HG03460 (cell line): ENCODE results near the gene CDX1.

Source experiments
- ATAC-seq: cut with Tn5 transposase; IDR thresholded peaks from one replicate; pipeline ENCODE4 v1.9.1; 2021; ENCODE audit not compliant: unreplicated experiment

Gene CDX1

DNA sequence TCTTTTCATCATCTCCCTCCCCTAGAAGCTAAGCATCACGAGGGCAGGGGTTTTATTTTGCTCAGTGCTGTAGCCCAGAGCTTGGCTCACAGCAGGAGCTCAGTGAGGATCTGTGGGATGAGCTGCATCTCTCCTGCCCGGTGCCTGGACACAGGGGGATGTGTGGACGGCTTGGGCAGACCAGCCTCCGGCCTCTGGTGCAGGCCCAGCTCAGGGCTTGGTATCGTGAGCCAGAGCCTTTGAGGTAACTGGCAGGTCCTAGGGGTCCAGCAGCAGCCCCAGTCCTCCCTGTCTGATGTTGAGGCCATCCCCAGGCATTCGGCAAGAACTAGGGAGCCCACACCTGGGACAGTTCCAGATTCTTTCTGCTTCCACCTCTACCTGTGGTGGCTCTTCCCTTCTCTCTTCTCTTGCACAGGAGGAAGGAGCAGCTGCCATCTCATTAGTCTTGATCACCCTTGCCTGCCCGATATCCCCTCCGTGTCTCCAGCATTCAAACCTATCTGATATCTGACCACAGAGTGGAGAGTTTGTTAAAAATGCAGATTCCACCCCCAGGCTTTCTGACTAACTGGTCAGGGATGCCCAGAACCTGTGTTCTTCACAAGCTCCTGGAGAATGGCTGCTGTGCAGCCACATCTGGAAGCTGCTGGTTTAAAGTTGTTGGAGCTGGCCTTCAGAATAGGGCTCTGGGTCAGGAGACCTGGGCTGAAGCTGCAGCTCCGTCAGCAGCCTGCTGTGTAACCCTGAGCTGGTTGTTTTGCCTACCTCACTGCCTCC lies 15.4 kb downstream of the CDX1 start:
- no peak for ATAC-seq

DNA sequence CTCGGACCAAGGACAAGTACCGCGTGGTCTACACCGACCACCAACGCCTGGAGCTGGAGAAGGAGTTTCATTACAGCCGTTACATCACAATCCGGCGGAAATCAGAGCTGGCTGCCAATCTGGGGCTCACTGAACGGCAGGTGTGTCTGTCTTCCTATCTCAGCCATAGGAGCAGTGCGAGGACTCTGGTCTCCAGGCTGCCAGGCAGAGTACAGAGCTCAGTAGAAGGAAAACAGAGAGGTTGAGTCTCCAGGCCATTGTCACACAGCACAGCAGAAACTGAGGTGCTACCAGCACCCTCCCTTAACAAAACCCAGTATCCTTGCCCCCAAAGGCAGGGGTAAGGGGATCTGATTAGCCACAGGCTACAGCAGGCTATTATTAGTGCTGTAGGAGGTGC lies 16.2 kb downstream of the CDX1 start:
- no peak for ATAC-seq

DNA sequence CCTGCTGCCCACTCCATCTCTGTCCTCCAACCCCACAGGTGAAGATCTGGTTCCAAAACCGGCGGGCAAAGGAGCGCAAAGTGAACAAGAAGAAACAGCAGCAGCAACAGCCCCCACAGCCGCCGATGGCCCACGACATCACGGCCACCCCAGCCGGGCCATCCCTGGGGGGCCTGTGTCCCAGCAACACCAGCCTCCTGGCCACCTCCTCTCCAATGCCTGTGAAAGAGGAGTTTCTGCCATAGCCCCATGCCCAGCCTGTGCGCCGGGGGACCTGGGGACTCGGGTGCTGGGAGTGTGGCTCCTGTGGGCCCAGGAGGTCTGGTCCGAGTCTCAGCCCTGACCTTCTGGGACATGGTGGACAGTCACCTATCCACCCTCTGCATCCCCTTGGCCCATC lies 16.9 kb downstream of the CDX1 start:
- ATAC-seq, result no peak

DNA sequence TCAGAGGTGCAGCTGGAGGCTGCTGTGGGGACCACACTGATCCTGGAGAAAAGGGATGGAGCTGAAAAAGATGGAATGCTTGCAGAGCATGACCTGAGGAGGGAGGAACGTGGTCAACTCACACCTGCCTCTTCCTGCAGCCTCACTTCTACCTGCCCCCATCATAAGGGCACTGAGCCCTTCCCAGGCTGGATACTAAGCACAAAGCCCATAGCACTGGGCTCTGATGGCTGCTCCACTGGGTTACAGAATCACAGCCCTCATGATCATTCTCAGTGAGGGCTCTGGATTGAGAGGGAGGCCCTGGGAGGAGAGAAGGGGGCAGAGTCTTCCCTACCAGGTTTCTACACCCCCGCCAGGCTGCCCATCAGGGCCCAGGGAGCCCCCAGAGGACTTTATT lies 17.4 kb downstream of the CDX1 start:
- no peak for ATAC-seq

DNA sequence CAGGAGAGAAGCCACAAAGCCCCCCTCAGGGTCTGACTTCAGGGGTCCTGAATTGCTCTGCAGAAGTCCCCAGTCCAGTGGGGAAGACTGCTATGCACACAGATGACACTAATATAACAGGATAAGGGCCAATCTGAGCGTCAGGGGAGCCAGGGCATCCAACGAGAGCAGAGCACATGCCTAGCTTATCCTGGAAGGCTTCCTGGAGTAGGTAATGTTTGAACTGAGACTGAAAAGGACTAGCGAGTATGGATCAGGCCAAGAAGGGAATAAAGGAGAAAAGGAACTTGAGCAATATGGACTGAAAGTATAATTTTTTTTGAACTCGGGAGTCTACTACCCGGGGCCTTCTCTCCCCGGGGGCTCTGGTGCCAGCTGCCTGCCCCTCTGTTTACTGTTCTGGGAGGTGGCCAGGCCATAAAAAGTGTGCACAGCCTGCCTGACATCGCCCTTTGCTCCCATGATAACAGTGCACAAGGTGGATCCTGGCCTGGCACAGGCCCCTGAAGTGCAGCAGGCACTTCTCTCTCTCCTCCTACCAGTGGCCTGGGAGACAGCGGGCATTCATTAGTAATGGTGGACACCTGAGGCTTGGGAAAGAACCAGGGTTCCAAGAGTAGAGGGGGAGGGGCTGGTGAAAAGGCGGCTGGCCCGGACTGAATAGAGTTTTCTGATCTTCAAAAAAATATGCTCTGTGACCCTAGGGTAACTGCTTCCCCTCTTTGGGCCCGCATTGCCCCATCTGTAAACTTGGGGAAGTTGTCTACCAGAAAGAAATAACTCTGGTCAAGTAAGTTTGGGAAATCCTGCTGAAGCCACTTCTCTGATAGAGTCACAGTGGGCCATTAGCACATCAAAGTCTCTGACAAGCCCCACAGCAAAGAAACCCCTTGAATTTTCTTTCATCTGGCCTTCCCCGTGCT lies 18.7 kb downstream of the CDX1 start:
- no peak for ATAC-seq

DNA sequence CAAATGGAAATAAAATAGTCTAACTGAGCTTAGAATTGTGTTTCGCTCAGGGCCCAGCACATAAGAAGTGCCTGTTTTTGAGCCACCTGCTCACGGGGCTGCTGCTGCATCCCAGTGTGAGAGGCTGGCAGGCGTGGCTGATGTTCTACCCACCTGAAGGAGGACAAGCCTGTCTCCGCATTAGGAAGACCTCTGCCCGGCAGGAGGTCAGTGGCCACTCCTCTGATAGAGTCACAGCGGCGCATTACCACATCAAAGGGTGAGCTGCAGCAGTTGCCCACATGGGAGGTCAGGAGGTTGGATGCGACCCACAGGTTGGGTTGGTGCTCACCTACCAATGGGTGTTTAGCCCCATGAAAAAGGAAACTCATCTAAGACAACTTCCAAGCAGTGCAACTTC lies 19.6 kb downstream of the CDX1 start:
- no peak for ATAC-seq

DNA sequence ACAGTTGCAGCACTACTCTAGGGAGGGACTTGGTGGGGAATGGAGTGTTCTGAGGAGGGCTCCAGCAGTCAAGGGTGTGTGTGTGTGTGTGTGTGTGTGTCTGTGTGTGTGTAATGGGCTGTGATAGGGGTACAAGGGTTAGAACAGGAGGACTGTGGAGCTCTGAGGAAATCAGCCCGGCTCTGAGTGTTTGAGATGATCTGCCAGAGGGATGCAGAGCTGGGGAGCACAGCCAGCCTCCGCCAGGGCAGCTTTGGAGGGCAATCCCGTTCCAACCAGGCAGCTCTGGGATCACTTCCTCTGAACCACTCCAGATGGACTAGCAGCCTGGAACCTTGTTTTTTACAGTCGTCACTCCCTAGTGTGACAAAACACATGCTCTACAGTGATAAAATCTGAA lies 20.3 kb downstream of the CDX1 start:
- no peak for ATAC-seq

DNA sequence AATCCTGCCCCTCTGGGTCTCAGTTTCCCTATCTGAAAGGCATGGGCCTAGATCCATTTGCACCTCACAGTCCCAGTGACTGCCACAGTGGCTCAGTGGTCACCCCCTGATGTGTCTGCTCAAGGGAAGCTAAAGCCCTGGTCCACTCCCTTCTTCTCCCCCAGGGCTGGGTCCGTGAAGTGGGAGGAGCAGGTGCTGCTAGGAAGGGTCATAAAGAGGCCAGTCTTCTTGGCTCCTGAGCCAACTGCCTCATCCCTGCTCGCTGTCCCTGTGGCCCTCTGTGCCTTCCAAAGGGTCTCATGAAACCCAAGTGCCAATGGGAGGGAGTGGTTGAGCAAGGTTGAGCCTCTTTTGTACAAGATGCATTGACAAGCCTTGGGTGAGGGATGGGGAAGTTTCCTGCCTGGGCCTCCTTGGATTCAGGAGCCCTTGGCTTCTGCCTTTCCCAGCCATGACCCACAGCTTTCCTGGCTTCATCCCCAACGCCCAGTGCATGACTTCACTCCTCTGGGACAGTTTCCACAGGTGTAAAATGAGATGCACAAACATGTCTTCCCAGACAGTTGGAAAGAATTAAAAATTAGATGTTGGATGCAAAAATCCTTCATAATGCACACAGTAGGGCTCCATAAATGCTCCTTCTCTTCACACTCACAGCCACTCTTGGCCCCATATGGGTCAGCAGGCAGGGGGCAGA lies 21.7 kb downstream of the CDX1 start:
- ATAC-seq, result no peak

DNA sequence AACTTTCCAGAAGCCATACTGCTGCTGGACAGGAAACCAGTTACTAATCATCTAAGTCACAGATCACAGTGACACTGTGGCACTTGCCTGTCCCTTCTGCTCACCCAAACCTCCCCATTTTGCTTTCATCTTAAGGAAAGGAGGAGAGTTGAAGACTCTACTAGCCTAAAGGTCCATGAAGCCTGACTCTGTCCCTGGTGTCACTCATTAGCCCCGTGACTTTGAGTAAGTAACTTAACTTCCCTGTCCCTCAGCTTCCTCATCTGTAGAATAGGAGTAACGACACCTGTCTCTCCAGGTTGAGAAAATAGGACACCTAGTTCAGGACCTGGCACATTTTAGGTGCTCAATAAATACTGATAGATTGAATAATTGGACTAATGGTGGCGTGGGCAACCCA lies 22.7 kb downstream of the CDX1 start:
- ATAC-seq, result no peak

DNA sequence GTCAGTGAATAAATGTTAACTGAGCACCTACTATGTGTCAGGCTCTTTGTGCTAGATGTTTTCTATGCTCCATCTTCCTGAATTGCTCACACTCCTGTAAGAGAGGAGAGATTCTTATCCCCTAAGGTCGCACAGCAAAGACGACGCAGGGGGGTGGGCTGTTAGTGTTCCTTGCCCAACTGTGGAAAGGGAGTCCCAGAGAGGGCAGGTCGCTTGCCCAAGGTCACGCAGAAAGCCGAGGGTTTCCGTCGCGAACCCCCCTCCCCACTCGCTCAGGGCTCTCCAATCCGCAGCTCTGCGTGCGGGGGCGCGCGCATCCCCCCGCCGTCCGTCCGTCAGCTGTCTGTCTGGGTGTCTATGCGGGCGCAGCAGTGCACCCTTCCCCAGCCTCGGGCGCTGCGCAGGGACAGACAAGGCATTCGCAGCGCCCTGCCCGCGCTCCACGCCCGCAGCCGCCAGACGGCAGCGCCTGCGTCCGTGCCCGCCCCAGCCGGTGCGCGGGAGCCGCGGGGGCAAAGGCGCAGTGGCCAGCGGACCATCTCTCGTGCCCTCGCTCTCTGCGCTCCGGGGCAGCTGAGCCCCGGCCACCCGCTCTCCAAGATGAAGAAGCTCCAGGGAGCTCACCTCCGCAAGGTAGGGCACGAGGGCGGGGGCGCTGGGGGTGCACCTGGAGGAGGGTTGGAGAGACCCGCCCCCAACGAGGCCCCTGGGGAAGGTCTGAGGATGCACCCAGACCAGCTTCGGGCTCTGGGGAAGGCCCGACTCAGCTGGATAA lies 23.3 kb downstream of the CDX1 start, which contains the start of gene SLC6A7:
SLC6A7 (plus strand) TSS at position 335 of the 775 bp plus-strand sequence; CDS start at position 601, 266 bp downstream.
- ATAC-seq, result no peak

DNA sequence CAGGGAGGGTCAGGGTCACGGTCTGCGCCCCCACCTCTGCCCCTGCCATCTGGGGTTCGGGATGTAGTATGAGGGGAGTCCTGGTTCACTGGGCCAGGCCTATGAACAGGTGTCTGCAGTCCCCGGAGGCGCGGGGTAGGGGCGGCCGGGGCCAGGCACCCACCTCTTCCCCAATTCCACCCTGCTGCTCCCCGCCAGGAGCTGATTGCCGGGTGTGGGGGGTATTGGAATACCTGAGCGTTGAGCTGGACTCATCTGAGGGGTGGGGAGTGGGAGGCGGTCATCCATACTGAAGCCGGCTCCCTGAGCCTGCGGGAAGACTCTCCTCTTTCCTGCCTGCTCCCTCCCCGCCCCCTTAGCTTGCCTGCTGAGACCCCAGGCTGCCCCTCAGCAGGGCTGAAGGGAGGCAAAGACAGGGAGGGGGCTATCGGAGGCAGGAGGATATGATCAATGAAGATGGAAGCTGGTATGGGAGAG lies 24.0 kb downstream of the CDX1 start:
- no peak for ATAC-seq

DNA sequence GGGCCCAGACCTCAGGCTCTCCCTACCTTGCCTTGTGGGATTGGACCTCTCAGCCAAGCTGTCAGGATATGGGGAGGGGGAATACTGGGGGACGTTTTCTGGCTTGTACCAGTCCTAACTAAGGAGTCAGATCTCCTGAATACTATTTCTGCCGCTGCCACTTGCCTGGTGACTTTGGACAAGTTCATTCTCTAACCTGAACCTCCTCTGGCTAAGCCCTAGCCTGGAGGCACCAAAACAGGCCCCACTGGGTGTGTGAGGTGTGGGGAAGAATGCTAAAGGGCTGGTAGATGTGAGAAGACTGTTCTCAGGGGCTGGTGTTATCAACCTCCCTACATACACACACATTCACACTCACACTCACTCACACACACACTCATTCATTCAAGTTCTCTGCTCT lies 24.4 kb downstream of the CDX1 start:
- ATAC-seq, result no peak

DNA sequence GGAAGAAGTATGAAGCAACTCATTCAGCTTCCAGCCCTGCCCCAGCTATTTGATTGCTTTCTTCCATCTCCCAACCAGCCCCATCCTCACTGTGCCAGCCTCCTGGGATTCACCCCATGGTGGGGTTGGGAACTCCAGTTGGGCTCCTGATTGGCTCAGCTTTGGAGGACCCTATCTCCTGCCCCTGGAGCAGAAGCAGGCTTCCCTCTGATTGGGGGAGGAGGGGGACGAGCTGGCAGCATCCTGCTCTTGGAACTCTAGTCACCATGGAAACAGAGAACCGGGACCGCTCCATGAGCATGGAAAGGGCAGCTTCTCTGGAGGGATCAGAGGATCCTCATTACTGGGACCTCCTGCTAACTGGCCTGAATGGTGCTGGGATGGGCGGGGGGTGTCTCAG lies 25.9 kb downstream of the CDX1 start:
- no peak for ATAC-seq

DNA sequence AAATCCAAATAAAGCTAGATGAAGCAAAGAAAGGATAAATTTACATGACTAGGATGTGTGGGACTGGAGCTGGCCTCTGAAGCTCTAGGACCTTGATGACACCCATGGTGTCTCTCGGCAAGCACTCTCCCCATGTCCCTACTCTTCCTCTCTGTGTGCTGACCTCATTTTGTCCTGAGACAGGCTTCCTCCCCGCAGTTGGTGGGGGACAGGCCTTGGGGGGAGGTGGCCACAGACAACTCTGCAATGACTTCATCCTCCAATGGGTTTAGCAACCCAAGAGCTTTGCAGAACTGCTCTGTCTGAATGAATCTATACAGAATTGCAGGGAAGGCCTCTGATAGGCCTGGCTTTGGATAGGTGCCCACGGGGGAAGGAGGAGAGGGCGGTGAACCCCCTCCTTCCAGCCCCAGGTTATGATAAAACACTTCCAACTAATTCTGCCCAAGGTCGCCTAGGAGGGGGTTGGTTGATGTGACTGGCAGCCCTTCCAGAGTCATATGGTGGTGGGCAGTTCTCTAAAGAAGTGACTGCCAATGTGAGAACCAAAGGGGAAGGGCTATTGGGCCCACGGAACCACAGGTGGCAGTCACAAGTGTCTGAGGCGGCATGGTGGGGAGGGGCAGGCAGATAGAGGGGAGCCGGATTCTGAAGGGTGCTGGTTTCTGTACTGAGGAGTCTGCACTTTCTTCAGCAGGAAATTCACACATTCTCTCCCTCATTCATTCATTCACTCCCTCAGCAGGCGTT lies 29.3 kb downstream of the CDX1 start:
- no peak for ATAC-seq

DNA sequence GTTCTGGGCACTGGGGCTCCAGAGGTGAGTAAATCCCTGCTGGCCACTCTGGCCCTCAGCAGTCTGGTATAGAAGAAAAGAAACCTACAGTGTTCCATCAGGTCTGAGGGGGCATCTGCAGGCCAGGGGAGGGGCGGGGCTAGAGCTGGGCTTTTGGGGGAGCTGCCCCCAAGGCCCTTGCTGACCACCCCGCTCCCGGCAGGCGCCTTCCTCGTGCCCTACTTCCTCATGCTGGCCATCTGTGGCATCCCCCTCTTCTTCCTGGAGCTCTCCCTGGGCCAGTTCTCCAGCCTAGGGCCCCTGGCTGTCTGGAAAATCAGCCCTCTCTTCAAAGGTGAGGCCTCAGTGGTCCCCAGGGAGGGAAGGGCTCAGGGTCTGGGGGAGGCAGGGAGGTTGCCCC lies 29.9 kb downstream of the CDX1 start:
- no peak for ATAC-seq

DNA sequence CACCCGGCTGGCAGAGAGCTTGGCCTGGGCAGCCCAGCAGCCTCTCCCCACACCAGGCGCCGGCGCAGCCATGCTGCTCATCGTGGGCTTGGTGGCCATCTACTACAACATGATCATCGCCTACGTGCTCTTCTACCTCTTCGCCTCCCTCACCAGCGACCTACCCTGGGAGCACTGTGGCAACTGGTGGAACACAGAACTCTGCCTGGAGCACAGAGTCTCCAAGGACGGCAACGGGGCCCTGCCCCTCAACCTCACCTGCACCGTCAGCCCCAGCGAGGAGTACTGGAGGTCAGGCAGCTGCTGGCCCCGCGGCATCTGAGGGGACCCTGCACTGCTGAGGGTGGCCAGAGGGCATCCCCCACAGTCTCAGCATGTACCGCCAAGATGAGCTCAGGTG lies 30.4 kb downstream of the CDX1 start:
- no peak for ATAC-seq

DNA sequence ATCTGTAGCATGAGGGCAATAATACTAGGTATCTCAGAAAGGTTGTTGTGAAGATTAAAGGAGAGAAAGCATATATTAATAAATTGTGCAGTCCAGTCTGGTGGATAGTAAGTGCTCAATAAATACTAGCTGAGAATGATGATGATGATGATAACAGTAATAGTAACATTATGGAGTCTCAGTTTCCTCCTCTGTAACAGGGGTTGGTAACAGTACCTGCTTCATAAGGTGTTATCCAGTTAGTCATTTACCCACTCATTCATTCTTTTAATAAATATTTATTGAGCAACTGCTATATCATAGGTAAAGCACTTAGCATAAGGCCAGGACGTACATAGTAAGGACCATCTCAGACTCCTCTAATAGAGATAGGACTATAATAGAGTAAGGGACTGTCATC lies 30.9 kb downstream of the CDX1 start:
- ATAC-seq, result no peak

DNA sequence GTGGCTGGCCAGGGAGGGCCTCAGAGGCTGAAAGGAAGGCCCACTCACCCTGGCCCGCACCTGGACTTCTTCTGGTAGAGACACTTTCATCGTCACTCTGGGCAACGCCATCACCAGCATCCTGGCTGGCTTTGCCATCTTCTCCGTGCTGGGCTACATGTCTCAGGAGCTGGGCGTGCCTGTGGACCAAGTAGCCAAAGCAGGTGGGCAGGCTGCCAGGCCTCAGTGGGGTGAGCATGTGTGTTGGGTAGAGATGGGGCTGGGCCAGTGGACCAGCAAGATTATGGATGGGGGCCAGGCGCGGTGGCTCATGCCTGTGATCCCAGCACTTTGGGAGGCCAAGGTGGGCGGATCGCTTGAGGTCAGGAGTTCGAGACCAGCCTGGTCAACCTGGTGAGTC lies 35.9 kb downstream of the CDX1 start:
- ATAC-seq, result no peak

DNA sequence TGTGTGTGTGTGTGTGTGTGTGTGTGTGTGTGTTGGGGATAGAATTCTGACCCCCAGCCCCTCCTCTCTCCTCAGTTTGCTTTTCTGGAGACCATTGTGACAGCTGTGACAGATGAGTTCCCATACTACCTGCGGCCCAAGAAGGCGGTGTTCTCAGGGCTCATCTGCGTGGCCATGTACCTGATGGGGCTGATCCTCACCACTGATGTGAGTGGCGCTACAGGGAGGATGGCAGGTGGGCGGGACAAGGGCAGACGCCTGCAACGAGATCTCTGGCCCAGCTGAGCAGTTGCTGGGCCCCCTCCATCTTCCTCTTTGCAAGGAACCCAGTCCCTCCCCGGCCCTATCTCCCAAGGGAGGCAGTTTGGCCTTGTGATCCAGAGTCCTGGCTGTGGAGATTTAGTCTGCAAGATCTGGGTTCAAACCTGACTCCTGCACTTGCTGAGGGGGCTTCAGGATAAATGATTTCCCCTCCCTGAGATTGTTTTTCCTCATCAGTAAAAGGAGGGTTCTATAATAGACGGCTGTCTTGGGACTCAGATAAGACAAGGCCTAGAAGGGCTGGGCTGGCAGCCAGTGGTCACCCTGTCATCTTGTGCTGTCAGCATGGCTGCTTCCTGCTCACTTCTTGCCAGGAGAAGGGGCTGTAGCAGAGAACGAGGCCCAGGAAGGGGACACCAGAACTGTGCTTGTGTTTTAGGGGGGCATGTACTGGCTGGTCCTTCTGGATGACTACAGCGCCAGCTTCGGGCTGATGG lies 37.4 kb downstream of the CDX1 start:
- no peak for ATAC-seq
